CD14-positive monocyte (primary cell): ENCODE results near the gene BSND. TPM values are rescaled to one million over a fixed set of nuclear protein-coding genes. Genes with fewer than 3 reads are reported as not detected.

Experiments used
- DNase-seq, 3 donors: peaks; one replicate each; pipeline ENCODE4 v3.0.0-alpha.2; 2011 to 2022
- H2AFZ ChIP-seq: 2 replicates; pipeline ENCODE4 v1.6.0; 2012; ENCODE audit warnings: mild to moderate bottlenecking, low read depth, low read length, inconsistent platforms; ENCODE audit not compliant: insufficient read depth, poor library complexity, severe bottlenecking
- H3K27ac ChIP-seq, 2 donors: 1 replicate in 1 of 2; 2 replicates in 1 of 2; pipeline ENCODE4 v1.5.1; 2012 to 2013; ENCODE audit warnings: low read length in 2 of 2, control low read depth in 1 of 2, inconsistent platforms in 1 of 2, low read depth in 1 of 2, mild to moderate bottlenecking in 1 of 2
- H3K27me3 ChIP-seq, 2 donors: one replicate each; pipeline versions ENCODE4 v1.6.0 to v1.6.1; 2011 to 2013; ENCODE audit warnings: low read length in 2 of 2; ENCODE audit not compliant: control insufficient read depth in 2 of 2, insufficient read depth in 2 of 2
- H3K36me3 ChIP-seq, 2 donors: replicated peaks in 1 of 2; 1 replicate in 1 of 2; 2 replicates in 1 of 2; pipeline versions ENCODE4 v1.5.1 to v1.6.1; 2012 to 2013; ENCODE audit warnings: low read length in 2 of 2, control low read depth in 1 of 2, inconsistent platforms in 1 of 2, mild to moderate bottlenecking in 1 of 2; ENCODE audit not compliant: insufficient read depth in 2 of 2, control insufficient read depth in 1 of 2
- H3K4me1 ChIP-seq, 2 donors: 1 replicate in 1 of 2; 2 replicates in 1 of 2; pipeline versions ENCODE4 v1.5.1 to v1.6.1; 2012 to 2013; ENCODE audit warnings: low read length in 2 of 2, control low read depth in 1 of 2, inconsistent platforms in 1 of 2, mild to moderate bottlenecking in 1 of 2, moderate library complexity in 1 of 2; ENCODE audit not compliant: insufficient read depth in 2 of 2, control insufficient read depth in 1 of 2
- H3K4me2 ChIP-seq: replicated peaks from 2 replicates; pipeline ENCODE3; 2012; ENCODE audit warnings: low read length, moderate library complexity, mild to moderate bottlenecking; ENCODE audit not compliant: poor library complexity, severe bottlenecking; ENCODE audit errors: extremely low read depth
- H3K4me3 ChIP-seq, 3 experiments: fragments of 200-600 bp in 1 of 3; sonication (generic) in 1 of 3; replicated peaks in 1 of 3; 1 replicate in 2 of 3; 2 replicates in 1 of 3; pipeline ENCODE4 v1.5.1; 2011 to 2013; ENCODE audit warnings: low read length in 3 of 3, mild to moderate bottlenecking in 3 of 3, control low read depth in 2 of 3, low read depth in 2 of 3, inconsistent platforms in 1 of 3, moderate library complexity in 1 of 3
- H3K79me2 ChIP-seq: 2 replicates; pipeline ENCODE4 v1.6.0; 2012; ENCODE audit warnings: mild to moderate bottlenecking, control low read depth, inconsistent platforms, low read length, moderate library complexity; ENCODE audit not compliant: insufficient read depth
- H3K9ac ChIP-seq: 2 replicates; pipeline ENCODE4 v1.6.0; 2017; ENCODE audit warnings: low read length, mild to moderate bottlenecking; ENCODE audit not compliant: insufficient read depth, poor library complexity, severe bottlenecking
- H3K9me3 ChIP-seq, 2 donors: replicated peaks in 1 of 2; 1 replicate in 1 of 2; 2 replicates in 1 of 2; pipeline versions ENCODE4 v1.5.1 to v1.6.1; 2012 to 2013; ENCODE audit warnings: low read length in 2 of 2, control low read depth in 1 of 2; ENCODE audit not compliant: control insufficient read depth in 1 of 2, insufficient read depth in 1 of 2
- H4K20me1 ChIP-seq: 2 replicates; pipeline ENCODE4 v1.6.0; 2012; ENCODE audit warnings: mild to moderate bottlenecking, low read length, control low read depth, moderate library complexity; ENCODE audit not compliant: insufficient read depth
- H3K27ac Mint-ChIP-seq, 7 donors: one replicate each; pipeline ENCODE4 v1.8.0; 2020; ENCODE audit warnings: mild to moderate bottlenecking in 7 of 7, mixed read lengths in 7 of 7, moderate library complexity in 6 of 7, inconsistent platforms in 2 of 7
- H3K27me3 Mint-ChIP-seq, 3 donors: one replicate each; pipeline ENCODE4 v1.8.0; 2021 to 2022; ENCODE audit warnings: low read depth in 3 of 3, mild to moderate bottlenecking in 3 of 3, mixed read lengths in 3 of 3, moderate library complexity in 3 of 3, inconsistent platforms in 1 of 3
- H3K36me3 Mint-ChIP-seq, 2 donors: one replicate each; pipeline ENCODE4 v1.8.0; 2020; ENCODE audit warnings: mixed read lengths in 2 of 2, inconsistent platforms in 1 of 2, mild to moderate bottlenecking in 1 of 2
- H3K4me1 Mint-ChIP-seq: one replicate; pipeline ENCODE4 v1.8.0; 2020; ENCODE audit warnings: mild to moderate bottlenecking, mixed read lengths
- H3K4me3 Mint-ChIP-seq, 2 donors: one replicate each; pipeline ENCODE4 v1.8.0; 2020; ENCODE audit warnings: mild to moderate bottlenecking in 2 of 2, mixed read lengths in 2 of 2, moderate library complexity in 1 of 2
- H3K9me3 Mint-ChIP-seq, 7 donors: one replicate each; pipeline ENCODE4 v1.8.0; 2020 to 2022; ENCODE audit warnings: mixed read lengths in 7 of 7, mild to moderate bottlenecking in 6 of 7, moderate library complexity in 6 of 7, inconsistent platforms in 2 of 7
- CTCF ChIP-seq: fragments of 200-600 bp; IDR thresholded peaks from one replicate; pipeline ENCODE4 v1.8.0; 2022; ENCODE audit warnings: antibody characterized with exemption, mild to moderate bottlenecking
- WGBS: methylation state at CpG from one replicate; pipeline ENCODE4 v1.1.5; 2013; ENCODE audit warnings: missing lambda C conversion rate; ENCODE audit not compliant: insufficient coverage; 5-methylcytosine and 5-hydroxymethylcytosine counted together
- intact Hi-C, 2 donors: fragments of 100-400 bp; cut with micrococcal nuclease; formaldehyde crosslinking; loops; one replicate each; pipeline versions ENCODE4 v1.15.0 to v1.15.1; 2023
- polyA plus RNA-seq, 3 donors: library from polyadenylated mRNA; depleted of rRNA in 1 of 3; unstranded in 2 of 3; stranded (reverse) in 1 of 3; fragments of 300-500 nt in 2 of 3; fragments of >200 nt in 1 of 3; fragmentation: Illumina TruSeq in 2 of 3; gene quantifications; 1 replicate in 2 of 3; 2 replicates in 1 of 3; pipeline ENCODE4 v1.2.3, GENCODE V29; 2012 to 2021

The BSND gene
- polyA plus RNA-seq, 3 donors, result not detected

GRCh38 chr1:54989473-54989872 is 9.3 kb upstream of the BSND start:
- H3K27ac ChIP-seq, result no peak overlapping the region
- no peaks in the 10 kb centered on the region for H3K9me3 ChIP-seq
- H3K4me1 Mint-ChIP-seq, result no peaks in the 10 kb centered on the region
- no peaks in the 10 kb centered on the region for H4K20me1 ChIP-seq
- no peaks in the 10 kb centered on the region for H3K79me2 ChIP-seq
- no peak overlapping the region for H2AFZ ChIP-seq
- no peak for TF ChIP-seq CTCF
- no peaks in the 10 kb centered on the region for H3K36me3 ChIP-seq
- H3K4me1 ChIP-seq, result no peaks in the 10 kb centered on the region
- H3K27me3 Mint-ChIP-seq, result peaks cover 2 to 24% (median 4%) of the 10 kb centered on the region in 3 donors
- H3K4me3 Mint-ChIP-seq, result no peak overlapping the region
- DNase-seq, result no peak
- no peaks in the 10 kb centered on the region for H3K36me3 Mint-ChIP-seq
- WGBS, result 80% methylated on average over 6 of the region's 8 CpGs
- no peak overlapping the region for H3K27ac Mint-ChIP-seq
- peaks cover 0 to 3% (median 0%) of the 10 kb centered on the region in 7 donors for H3K9me3 Mint-ChIP-seq
- no peak overlapping the region for H3K4me3 ChIP-seq
- intact Hi-C loops, result no loop called here
- no peak overlapping the region for H3K9ac ChIP-seq
- H3K4me2 ChIP-seq, result no peak overlapping the region
- no peaks in the 10 kb centered on the region for H3K27me3 ChIP-seq

- no peak overlapping the region for H3K4me3 Mint-ChIP-seq
- no peaks in the 10 kb centered on the region for H3K4me1 Mint-ChIP-seq
- WGBS, result 84% methylated on average over 7 of the region's 13 CpGs
- H2AFZ ChIP-seq, result no peak overlapping the region
- peaks cover 0 to 2% of the 10 kb centered on the region in 2 donors for H3K27me3 ChIP-seq
- peaks cover 7 to 29% (median 11%) of the 10 kb centered on the region in 3 donors for H3K27me3 Mint-ChIP-seq
- intact Hi-C loops, result no loop called here
- no peaks in the 10 kb centered on the region for H3K79me2 ChIP-seq
- H3K9me3 ChIP-seq, result no peaks in the 10 kb centered on the region
- H3K9ac ChIP-seq, result no peak overlapping the region
- peaks cover 0 to 3% (median 0%) of the 10 kb centered on the region in 7 donors for H3K9me3 Mint-ChIP-seq
- H3K36me3 ChIP-seq, result no peaks in the 10 kb centered on the region
- H3K4me2 ChIP-seq, result no peak overlapping the region
- no peaks in the 10 kb centered on the region for H3K36me3 Mint-ChIP-seq
- no peaks in the 10 kb centered on the region for H3K4me1 ChIP-seq
- TF ChIP-seq CTCF, result no peak
- no peaks in the 10 kb centered on the region for H4K20me1 ChIP-seq
- DNase-seq, result no peak
- H3K27ac ChIP-seq, result no peak overlapping the region
- no peak overlapping the region for H3K27ac Mint-ChIP-seq
- H3K4me3 ChIP-seq, result no peak overlapping the region
Observed at GRCh38 chr1:54989968-54990810, 8.5 kb upstream of the BSND start.
